ENCODE data around the gene ZNF549. TPM values are rescaled to one million over a fixed set of nuclear protein-coding genes. Genes with fewer than 3 reads are reported as not detected.

ZNF549 gene
- total RNA-seq, 1 experiment from 2014 or later = 9.2 TPM

DNA sequence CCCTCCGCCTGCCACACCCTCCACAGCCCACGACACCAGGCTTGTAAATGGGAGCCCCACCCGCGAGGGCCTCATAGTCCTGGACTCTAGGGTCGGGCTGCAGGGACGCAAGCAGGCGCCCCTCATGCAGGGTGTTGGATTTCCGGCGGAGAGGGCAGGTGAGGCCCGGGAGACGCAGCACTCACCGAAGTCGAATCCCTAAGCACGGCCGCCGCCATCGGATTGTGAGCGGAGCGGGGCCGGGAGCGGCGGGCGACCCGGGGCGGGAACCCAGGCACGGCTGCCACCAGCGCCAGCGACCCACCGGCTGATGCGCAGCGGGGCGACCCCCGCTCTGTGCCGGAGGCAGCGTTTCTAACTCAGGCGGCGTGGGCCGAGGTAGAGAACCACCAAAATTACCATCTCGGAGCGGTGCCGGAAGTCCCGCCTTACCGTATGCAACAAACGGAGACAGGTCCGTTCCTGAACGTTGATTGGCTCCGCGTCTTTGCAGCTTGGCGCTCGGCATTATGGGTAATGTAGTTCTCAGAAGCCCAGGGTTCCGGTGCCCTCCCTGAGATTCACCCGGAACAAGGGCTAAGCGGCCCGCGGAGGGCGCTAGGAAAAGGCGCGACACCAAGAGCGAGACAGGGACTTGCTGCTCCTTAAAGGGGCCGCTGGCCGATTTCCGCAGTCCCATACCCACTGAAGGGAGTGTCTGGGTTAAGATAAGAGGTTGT, 51.5 kb downstream of the ZNF549 start, which contains the start of gene ZNF416 (continued):
- no peak for TF ChIP-seq ERG (CRISPR knock-in tag; IDR thresholded peaks at IDR 0.05)
- no peak for TF ChIP-seq ATF6 (CRISPR knock-in tag; IDR thresholded peaks at IDR 0.05)
- TF ChIP-seq ZNF317 (CRISPR knock-in tag; IDR thresholded peaks at IDR 0.05; ENCODE audit: borderline replicate concordance, low read depth) = no peak
- no peak for TF ChIP-seq PRRX2 (CRISPR knock-in tag; IDR thresholded peaks at IDR 0.05)
- TF ChIP-seq FOXP1 (CRISPR knock-in tag; IDR thresholded peaks at IDR 0.05; ENCODE audit: borderline replicate concordance) = peak; percentile 74
- no peak for TF ChIP-seq SOX15 (CRISPR knock-in tag; IDR thresholded peaks at IDR 0.05)
- TF ChIP-seq, protein P1, sequence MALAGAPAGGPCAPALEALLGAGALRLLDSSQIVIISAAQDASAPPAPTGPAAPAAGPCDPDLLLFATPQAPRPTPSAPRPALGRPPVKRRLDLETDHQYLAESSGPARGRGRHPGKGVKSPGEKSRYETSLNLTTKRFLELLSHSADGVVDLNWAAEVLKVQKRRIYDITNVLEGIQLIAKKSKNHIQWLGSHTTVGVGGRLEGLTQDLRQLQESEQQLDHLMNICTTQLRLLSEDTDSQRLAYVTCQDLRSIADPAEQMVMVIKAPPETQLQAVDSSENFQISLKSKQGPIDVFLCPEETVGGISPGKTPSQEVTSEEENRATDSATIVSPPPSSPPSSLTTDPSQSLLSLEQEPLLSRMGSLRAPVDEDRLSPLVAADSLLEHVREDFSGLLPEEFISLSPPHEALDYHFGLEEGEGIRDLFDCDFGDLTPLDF (CRISPR knock-in tag; IDR thresholded peaks at IDR 0.05) = no peak
- TF ChIP-seq ZNF423 (CRISPR knock-in tag; IDR thresholded peaks at IDR 0.05) = no peak
- TF ChIP-seq, protein P2, sequence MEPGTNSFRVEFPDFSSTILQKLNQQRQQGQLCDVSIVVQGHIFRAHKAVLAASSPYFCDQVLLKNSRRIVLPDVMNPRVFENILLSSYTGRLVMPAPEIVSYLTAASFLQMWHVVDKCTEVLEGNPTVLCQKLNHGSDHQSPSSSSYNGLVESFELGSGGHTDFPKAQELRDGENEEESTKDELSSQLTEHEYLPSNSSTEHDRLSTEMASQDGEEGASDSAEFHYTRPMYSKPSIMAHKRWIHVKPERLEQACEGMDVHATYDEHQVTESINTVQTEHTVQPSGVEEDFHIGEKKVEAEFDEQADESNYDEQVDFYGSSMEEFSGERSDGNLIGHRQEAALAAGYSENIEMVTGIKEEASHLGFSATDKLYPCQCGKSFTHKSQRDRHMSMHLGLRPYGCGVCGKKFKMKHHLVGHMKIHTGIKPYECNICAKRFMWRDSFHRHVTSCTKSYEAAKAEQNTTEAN (CRISPR knock-in tag; IDR thresholded peaks at IDR 0.05) = no peak
- TF ChIP-seq, protein P3, sequence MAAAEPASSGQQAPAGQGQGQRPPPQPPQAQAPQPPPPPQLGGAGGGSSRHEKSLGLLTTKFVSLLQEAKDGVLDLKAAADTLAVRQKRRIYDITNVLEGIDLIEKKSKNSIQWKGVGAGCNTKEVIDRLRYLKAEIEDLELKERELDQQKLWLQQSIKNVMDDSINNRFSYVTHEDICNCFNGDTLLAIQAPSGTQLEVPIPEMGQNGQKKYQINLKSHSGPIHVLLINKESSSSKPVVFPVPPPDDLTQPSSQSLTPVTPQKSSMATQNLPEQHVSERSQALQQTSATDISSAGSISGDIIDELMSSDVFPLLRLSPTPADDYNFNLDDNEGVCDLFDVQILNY (CRISPR knock-in tag; IDR thresholded peaks at IDR 0.05) = 0 out of 2 replicates have a peak, but pooled peaks have one; percentile 40
- TF ChIP-seq ZNF219 (CRISPR knock-in tag; IDR thresholded peaks at IDR 0.05; ENCODE audit: borderline replicate concordance) = no peak
- no peak for TF ChIP-seq ZBTB21 (CRISPR knock-in tag; IDR thresholded peaks at IDR 0.05; ENCODE audit: borderline replicate concordance)
- no peak for TF ChIP-seq OVOL2 (CRISPR knock-in tag; IDR thresholded peaks at IDR 0.05; ENCODE audit: borderline replicate concordance)
- TF ChIP-seq ZNF138 (CRISPR knock-in tag; conservative IDR thresholded peaks at IDR 0.05) = no peak
- TF ChIP-seq TCF7 (CRISPR knock-in tag; IDR thresholded peaks at IDR 0.05; ENCODE audit: low read depth) = no peak
- TF ChIP-seq JAZF1 (CRISPR knock-in tag; IDR thresholded peaks at IDR 0.05) = no peak
- TF ChIP-seq TEAD1 (CRISPR knock-in tag; IDR thresholded peaks at IDR 0.05) = no peak
- peak; percentile 75 for TF ChIP-seq NFYB (CRISPR knock-in tag; conservative IDR thresholded peaks at IDR 0.05; ENCODE audit: low read depth)
- peak; percentile 70 for TF ChIP-seq GABPB1 (CRISPR knock-in tag; IDR thresholded peaks at IDR 0.05)
- TF ChIP-seq CBFB (CRISPR knock-in tag; IDR thresholded peaks at IDR 0.05; ENCODE audit: low read depth) = no peak
- TF ChIP-seq SMAD3 (CRISPR knock-in tag; IDR thresholded peaks at IDR 0.05; ENCODE audit: borderline replicate concordance) = no peak
- no peak for TF ChIP-seq NFE2L1 (CRISPR knock-in tag; IDR thresholded peaks at IDR 0.05)
- TF ChIP-seq, protein P4, sequence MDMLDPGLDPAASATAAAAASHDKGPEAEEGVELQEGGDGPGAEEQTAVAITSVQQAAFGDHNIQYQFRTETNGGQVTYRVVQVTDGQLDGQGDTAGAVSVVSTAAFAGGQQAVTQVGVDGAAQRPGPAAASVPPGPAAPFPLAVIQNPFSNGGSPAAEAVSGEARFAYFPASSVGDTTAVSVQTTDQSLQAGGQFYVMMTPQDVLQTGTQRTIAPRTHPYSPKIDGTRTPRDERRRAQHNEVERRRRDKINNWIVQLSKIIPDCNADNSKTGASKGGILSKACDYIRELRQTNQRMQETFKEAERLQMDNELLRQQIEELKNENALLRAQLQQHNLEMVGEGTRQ (CRISPR knock-in tag; IDR thresholded peaks at IDR 0.05) = no peak
- no peak for TF ChIP-seq GTF2I (CRISPR knock-in tag; conservative IDR thresholded peaks at IDR 0.05)
- no peak for TF ChIP-seq JUN (CRISPR knock-in tag; IDR thresholded peaks at IDR 0.05)
- TF ChIP-seq MLX (CRISPR knock-in tag; IDR thresholded peaks at IDR 0.05) = no peak
- no peak for TF ChIP-seq GRHL2 (CRISPR knock-in tag; IDR thresholded peaks at IDR 0.05; ENCODE audit: insufficient replicate concordance, severe bottlenecking)
- TF ChIP-seq ELF4 (CRISPR knock-in tag; IDR thresholded peaks at IDR 0.05; ENCODE audit: low read depth) = no peak
- peak; percentile 26; the same call in 1 of the 2 replicates for TF ChIP-seq ETV6 (CRISPR knock-in tag; IDR thresholded peaks at IDR 0.05)
- TF ChIP-seq, protein P5, sequence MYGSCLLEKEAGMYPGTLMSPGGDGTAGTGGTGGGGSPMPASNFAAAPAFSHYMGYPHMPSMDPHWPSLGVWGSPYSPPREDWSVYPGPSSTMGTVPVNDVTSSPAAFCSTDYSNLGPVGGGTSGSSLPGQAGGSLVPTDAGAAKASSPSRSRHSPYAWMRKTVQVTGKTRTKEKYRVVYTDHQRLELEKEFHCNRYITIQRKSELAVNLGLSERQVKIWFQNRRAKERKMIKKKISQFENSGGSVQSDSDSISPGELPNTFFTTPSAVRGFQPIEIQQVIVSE (CRISPR knock-in tag; IDR thresholded peaks at IDR 0.05; ENCODE audit: borderline replicate concordance) = no peak
